AG09309 (cell line): Measurements from ENCODE around the gene EXOSC7.
A peak's percentile ranks its signal among the peaks of the same experiment; 100 is the strongest.

ENCODE experiments used
- DNase-seq: peaks from one replicate; pipeline ENCODE4 v3.0.0-alpha.2; 2010; ENCODE audit warnings: low read depth
- H3K4me3 ChIP-seq: 2 replicates; pipeline ENCODE4 v1.5.1; 2011; ENCODE audit warnings: mild to moderate bottlenecking, low read depth, low read length, moderate library complexity; ENCODE audit not compliant: control insufficient read depth
- TF ChIP-seq, protein P1 (sequence below): IDR thresholded peaks from 2 replicates; pipeline ENCODE4 v1.5.1; 2011; ENCODE audit warnings: mild to moderate bottlenecking, low read depth, low read length, inconsistent platforms; ENCODE audit not compliant: insufficient read depth, control insufficient read depth; ENCODE audit errors: missing control alignments

Gene EXOSC7

DNA sequence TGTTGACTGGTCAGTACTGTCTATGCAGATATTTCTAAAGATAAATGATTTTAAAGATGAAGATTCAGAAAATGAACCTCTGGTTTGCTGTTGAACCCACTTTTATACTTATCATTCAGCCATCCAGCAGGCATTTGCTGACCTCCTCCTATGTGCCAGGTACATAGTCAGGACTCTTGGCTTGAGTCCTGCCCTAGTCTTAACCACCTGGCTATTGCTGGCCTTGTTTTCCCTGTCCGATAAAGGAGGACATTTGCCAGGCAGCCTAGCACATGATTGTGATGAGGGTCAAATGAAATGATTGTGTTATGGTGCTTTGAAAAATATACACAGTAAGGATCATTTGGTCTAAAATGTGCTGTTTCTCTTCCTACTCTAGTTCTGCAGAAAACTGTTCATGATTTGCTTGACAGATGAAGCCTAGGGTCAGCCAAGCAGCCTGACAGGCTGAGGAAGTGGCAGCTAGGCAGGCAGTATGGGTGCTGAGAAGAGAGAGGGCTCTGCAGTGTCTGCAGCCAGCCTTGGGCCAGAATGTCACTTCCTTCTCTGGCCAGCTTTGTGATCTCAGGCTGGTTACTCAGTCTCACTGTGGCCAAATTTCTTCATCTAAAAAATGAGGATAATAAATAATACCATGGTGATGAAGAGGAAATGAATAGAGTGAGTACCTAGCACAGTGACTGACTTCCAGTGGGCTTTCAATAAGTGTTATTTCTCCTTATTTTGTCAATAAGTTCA lies 13.8 kb downstream of the EXOSC7 start:
- TF ChIP-seq, protein P1, sequence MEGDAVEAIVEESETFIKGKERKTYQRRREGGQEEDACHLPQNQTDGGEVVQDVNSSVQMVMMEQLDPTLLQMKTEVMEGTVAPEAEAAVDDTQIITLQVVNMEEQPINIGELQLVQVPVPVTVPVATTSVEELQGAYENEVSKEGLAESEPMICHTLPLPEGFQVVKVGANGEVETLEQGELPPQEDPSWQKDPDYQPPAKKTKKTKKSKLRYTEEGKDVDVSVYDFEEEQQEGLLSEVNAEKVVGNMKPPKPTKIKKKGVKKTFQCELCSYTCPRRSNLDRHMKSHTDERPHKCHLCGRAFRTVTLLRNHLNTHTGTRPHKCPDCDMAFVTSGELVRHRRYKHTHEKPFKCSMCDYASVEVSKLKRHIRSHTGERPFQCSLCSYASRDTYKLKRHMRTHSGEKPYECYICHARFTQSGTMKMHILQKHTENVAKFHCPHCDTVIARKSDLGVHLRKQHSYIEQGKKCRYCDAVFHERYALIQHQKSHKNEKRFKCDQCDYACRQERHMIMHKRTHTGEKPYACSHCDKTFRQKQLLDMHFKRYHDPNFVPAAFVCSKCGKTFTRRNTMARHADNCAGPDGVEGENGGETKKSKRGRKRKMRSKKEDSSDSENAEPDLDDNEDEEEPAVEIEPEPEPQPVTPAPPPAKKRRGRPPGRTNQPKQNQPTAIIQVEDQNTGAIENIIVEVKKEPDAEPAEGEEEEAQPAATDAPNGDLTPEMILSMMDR, result no peak
- H3K4me3 ChIP-seq, result no peak overlapping the region
- DNase-seq, result no peak

DNA sequence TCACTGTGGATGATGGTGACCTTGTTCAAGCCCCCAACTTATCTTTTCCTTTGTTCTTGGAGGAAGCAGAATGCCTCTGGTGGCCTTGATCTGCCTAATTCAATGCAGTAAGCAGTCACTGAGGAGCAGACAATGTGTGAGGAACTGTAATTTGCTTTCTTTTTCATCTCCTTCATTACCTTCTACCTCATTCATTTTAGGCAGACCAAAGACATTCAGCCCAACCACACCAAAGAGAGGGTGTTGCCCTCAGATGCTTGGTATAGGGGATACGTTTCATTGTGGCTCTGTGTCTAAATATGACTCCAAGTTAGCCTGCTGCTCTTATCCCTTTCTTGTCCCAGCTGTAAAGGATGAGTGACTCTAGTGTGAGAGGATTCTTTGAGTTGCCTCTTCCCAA lies 15.3 kb downstream of the EXOSC7 start:
- H3K4me3 ChIP-seq, result no peak overlapping the region
- DNase-seq, result no peak
- TF ChIP-seq, protein P1, result no peak

DNA sequence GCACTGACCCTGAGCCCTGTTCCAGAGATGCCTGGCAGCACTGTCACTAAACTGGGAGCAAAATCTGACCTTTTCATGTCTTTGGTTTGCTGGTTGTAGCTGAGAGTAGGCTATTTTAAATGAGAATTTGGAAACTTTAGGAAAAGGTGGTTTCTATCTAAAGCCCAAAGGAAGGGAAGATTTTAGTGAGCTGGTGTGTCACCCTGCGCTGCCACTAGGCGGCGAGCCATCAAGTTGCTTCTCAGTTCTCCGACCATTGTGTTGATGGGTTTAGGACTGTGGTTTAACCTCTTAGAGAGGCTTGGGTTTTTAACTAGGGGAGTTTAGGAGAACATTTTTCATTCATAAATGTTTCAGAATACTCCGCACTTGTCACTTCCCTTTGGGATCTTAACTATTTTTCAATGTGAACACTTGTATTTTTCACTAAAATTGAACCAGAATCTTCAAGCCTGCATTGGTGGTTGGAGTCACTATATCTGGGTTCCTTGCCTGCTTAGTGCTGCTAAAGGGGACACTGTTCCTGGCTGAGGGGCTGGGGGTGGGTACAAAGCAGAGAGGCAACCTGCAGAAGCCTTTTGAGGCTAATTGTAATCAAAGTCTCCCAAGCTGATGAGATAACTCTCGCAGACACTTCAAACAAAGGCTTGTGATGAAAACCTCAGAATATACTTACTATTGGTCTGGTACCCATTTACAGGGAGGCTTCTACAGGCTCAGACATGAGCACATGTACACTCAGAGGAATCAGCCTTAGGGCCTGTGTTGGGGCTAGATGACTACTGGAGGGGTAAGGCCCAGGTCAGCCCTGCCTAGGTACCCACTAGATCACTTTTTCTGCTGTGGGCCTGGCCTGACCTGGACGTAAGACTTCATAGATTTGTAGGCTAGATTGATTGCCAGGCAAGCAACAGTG lies 16.8 kb downstream of the EXOSC7 start:
- no peak overlapping the region for H3K4me3 ChIP-seq
- no peak for DNase-seq
- TF ChIP-seq, protein P1, result peak; percentile 67

DNA sequence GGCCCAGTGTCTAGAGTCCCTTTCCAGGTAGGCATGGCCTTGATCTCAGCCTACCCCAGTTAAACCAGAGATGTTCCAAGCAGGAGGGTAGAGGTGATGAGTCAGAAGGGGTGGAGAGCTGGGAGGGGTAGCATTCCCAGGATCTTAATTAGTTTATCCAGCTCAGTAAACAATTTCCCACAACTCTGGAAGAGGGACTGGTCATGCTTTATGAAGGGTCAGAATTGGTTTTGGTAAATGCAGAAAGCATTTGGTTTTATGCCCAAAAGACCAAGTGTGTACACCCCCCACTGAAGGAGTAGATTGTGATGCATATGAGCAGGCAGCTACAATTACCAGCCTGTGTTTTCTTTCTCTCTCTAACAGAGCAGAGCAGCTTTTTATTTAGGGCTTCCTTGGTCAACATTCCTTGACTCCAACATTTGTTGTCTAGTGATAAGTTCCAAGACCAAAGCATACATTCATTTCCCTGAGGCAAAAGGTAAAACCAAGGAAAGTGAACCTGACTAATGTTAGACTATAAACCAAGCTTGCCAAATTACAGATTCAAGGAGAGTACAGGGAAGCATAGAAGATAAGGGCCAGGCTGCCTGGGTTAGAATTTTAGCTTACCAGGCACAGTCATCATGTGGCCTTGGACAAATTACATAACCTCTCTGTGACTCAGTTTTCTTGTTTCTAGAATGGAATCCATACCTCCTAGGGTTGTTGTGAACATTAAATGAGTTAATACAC lies 17.6 kb downstream of the EXOSC7 start:
- TF ChIP-seq, protein P1, result no peak
- H3K4me3 ChIP-seq, result no peak overlapping the region
- no peak for DNase-seq

DNA sequence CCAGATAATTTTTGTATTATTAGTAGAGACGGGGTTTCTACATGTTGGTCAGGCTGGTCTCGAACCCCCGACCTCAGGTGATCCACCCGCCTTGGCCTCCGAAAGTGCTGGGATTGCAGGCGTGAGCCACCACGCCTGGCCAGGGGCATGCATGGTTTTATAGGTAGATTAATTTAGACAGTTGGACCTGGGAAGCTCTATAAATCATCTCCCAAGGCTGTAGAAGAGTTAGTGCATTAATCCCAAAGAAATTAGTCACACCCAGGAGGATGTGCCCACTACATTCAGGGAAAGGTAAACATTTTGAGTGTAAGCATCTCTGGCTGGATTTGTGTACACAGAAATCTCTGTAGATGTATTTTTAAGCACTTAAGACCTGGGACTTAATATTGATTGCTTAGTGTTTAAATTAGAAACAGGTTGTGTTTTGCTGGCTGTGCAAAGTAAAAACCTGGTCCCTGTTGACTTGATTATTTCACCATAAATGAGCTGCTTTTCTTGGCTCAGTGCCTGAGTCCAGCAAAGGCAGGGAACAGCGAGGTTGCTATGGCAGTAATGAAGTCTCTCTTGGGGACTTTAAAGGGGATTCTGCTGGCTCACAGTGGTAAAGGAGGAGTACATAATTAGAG lies 19.2 kb downstream of the EXOSC7 start:
- no peak overlapping the region for H3K4me3 ChIP-seq
- no peak for DNase-seq
- TF ChIP-seq, protein P1, result no peak

DNA sequence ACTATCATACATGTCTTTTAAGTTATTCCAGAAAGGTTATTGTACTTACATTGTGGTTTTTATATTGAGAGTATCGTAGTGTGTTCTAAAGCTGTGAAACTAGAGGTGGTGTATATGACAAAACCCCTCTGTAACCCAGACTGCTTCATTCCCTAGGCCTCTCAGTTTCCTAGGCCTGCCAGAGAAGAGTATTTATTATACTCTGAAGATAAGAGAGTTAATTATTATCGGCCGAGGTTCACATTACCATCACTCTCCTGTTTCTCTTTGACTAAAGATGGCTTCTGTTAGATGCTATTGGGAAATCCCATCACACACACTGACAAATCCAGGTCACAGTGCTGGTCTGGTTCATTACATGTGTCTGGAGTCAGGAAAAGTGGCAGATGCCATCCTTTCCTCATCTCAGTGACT lies 20.5 kb downstream of the EXOSC7 start:
- H3K4me3 ChIP-seq, result no peak overlapping the region
- TF ChIP-seq, protein P1, result no peak
- DNase-seq, result no peak
